Measurements from ENCODE around the gene TRIM45.
"Not testable (repeated sequence)": the region's sequence is repeated elsewhere in the genome, so short reads cannot be mapped to it uniquely, and the experiment has no call there.

TRIM45 gene, protein sequence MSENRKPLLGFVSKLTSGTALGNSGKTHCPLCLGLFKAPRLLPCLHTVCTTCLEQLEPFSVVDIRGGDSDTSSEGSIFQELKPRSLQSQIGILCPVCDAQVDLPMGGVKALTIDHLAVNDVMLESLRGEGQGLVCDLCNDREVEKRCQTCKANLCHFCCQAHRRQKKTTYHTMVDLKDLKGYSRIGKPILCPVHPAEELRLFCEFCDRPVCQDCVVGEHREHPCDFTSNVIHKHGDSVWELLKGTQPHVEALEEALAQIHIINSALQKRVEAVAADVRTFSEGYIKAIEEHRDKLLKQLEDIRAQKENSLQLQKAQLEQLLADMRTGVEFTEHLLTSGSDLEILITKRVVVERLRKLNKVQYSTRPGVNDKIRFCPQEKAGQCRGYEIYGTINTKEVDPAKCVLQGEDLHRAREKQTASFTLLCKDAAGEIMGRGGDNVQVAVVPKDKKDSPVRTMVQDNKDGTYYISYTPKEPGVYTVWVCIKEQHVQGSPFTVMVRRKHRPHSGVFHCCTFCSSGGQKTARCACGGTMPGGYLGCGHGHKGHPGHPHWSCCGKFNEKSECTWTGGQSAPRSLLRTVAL

GRCh38 chr1:117121589-117122329 is at the start of gene TRIM45:
TRIM45 (minus strand) TSS chr1:117121749; CDS start chr1:117121201, 548 bp downstream.
- peak; percentile 78 for DNase-seq (ENCODE audit: low read depth)

GRCh38 chr1:117169871-117170596 is 48.5 kb upstream of the TRIM45 start:
- no peak for DNase-seq (ENCODE audit: low read depth)

DNA sequence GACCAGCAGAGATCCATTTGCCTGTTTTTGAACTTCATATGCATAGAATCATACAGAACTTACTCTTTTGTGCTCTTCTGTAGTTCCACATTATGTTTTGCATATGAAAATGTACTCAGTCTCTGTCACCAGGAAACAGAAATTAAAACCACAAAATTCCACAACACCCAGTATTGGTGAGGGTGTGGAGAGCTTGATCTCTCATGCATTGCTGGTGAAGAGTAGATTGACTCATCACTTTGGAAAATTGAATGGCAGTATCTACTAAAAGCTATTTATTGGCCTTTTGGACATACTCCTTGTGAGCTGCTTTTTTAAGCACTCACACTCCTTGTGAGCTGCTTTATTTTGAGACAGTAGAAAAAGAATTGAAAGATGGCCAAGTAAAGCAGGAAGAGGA is 45.9 kb upstream of the TRIM45 start:
- DNase-seq (ENCODE audit: low read depth) = no peak

- DNase-seq (ENCODE audit: low read depth) = no peak
Observed at GRCh38 chr1:117166076-117166475, 44.5 kb upstream of the TRIM45 start.

- no peak for DNase-seq (ENCODE audit: low read depth)
Observed at GRCh38 chr1:117164209-117164608, 42.7 kb upstream of the TRIM45 start.

DNA sequence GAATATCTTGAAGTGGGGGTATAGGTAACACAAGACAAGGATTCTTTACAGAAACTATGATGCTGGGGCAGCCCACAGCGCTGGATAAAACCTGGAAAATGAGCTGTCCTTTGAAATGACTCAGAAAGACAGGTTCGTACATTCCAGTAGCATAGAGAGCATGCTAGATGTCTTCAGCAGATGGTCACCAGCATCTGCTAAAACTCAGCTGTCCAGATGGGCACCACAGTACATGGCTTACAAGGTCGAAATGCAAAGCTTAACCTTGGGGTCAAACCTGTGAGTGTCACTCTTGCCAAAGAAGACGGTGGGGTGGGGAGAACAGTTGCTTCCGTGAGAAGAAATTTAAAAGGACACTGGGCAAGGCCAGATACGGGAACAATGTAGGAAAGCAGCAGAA is 41.3 kb upstream of the TRIM45 start:
- no peak for DNase-seq (ENCODE audit: low read depth)

- DNase-seq (ENCODE audit: low read depth) = no peak
Observed at GRCh38 chr1:117161887-117162286, 40.3 kb upstream of the TRIM45 start.

- not testable (repeated sequence) for DNase-seq (ENCODE audit: low read depth)
Observed at GRCh38 chr1:117151305-117151704, 29.8 kb upstream of the TRIM45 start.

DNA sequence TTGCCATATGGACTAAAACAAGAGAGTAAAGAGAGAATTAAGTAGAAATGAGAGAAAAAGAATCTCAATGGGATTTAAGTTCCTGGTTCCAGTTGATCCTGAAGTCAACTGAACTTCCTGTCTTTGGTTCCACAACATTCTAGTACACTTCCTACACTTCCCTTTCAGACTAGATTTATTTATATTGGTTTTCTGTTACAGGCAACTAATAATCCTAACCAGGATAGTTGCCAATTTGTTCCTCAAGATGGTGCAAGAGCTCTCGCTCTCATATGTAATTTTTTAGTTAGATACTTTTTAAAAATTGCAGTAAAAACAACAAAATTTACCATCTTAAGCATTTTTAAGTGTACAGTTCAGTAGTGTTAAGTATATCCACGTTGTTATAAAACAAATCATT is 28.8 kb upstream of the TRIM45 start:
- DNase-seq (ENCODE audit: low read depth) = no peak

- no peak for DNase-seq (ENCODE audit: low read depth)
Observed at GRCh38 chr1:117147856-117148588, 26.5 kb upstream of the TRIM45 start.

DNA sequence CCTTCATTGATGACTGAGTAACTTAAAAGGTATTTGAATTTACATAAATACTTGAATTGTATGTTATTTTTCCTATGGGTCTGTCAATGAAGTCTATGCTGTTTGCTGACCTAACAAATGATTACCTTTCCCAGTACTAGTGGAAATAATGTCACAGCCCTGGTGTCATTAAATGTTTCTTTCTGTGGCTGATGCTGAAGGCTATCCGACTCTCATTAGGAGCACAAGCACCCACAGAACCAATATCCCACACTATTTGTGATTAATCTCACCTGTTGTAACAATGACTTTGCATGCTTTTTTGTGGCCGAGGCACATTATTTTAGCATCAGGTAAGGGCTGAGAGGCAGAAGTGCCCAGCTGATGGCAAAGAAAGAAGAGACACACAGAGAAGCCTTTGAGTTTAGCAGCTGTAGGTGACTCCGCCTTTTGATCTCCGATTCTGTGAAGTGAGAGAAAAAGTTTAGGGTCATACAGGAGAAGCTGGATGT is 25.8 kb upstream of the TRIM45 start:
- DNase-seq (ENCODE audit: low read depth) = no peak

GRCh38 chr1:117146575-117147340 is 25.2 kb upstream of the TRIM45 start:
- no peak for DNase-seq (ENCODE audit: low read depth)

DNA sequence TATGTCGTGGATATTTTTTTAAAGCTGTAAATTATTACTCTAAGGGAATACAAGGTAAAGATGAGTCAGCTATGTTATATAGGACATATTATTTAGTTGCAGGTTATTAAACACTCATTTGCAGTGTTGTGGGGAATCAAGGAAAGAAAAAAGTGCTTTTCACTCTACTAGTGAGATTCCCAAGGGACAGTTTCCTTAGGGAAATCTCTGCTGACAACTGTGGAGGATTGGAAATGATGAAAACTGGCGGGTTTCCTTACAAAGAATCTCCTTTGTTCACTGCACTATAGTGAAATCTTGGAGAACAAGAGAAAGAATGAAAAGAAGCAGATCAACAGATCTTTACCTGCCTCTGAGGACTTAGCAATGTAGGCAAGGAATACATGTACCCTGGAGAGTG is 24.5 kb upstream of the TRIM45 start:
- DNase-seq (ENCODE audit: low read depth) = no peak

- no peak for DNase-seq (ENCODE audit: low read depth)
Observed at GRCh38 chr1:117143871-117144270, 22.3 kb upstream of the TRIM45 start.

DNA sequence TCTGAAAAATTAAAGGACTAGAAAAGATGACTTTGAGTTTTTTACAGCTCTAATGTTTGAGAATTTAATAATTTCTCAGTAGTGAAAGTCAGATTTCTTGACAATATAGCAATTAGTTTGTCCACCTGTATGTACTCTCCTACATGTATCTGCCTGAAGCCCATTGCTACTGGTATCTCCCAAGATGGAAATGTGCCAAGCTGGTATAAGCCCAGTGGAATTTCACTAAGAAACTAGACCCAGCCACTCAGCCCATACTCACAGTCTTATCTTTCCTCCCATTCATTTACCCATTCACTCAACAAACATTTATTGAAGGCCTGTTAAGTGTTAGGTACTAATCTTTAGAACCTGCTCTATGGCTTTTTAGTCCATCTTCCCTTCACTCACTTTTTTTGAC is 21.6 kb upstream of the TRIM45 start:
- no peak for DNase-seq (ENCODE audit: low read depth)

GRCh38 chr1:117142200-117142599 is 20.7 kb upstream of the TRIM45 start:
- DNase-seq (ENCODE audit: low read depth) = no peak

GRCh38 chr1:117138561-117138960 is 17.0 kb upstream of the TRIM45 start:
- no peak for DNase-seq (ENCODE audit: low read depth)

DNA sequence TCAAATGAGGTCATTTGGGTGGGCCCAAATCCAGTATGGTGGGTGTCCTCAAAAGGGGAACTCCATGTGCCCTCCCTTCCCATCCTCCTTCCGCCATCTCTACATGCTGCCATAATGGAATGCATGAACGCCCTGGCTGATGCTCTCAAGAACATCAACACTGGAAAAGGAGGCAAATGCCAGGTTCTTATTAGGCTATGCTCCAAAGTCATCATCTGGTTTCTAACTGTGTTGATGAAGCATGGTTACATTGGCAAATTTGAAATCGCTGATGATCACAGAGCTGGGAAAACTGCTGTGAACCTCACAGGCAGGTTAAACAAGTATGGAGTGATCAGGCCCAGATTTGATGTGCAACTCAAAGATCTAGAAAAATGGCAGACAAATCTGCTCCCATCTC is 16.6 kb upstream of the TRIM45 start:
- no peak for DNase-seq (ENCODE audit: low read depth)

DNA sequence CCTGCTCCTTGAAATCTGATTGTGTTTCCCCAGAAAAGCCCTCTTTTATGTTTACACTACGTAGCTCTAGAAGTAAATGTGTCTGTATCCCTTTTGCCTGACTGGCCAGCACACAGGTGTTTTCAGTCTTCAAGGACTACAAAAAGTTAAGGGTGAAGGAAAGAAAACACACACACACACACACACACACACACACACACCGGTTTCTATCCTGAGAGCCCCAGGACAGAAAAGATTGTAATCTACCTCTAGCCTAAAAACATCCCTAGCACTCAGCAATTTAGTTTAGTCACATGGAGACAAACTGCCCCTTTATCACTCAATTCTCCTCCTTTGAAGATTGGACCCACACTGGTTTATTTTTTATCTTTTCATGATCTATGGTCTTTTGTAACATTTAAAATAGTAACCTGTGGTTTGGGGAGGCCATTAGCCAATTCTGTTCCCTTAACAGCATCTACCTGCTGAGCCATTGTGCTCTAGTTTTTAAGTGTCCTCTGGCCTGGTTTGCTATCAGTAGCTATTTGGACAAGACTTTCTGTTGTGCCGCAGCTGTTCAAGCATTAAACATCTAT is 15.8 kb upstream of the TRIM45 start:
- no peak for DNase-seq (ENCODE audit: low read depth)

GRCh38 chr1:117136749-117137148 is 15.2 kb upstream of the TRIM45 start:
- no peak for DNase-seq (ENCODE audit: low read depth)

All from stimulated activated CD4-positive, alpha-beta T cell treated with anti-CD3 and anti-CD28 coated beads, Interleukin-2, amount 100 ng/mL, for 4 hours (primary cell).